GM12891 (cell line): Measurements from ENCODE around the gene USP31.
"Not testable (repeated sequence)": the region's sequence is repeated elsewhere in the genome, so short reads cannot be mapped to it uniquely, and the experiment has no call there.

Experiments used
- DNase-seq: peaks from one replicate; pipeline ENCODE4 v3.0.0; 2011; ENCODE audit warnings: low spot score; ENCODE audit not compliant: insufficient read length
- FAIRE-seq: peaks from 2 replicates; lab custom pipeline; 2011; peaks lifted over from hg19 to GRCh38; lab: Jason Lieb, UNC
- PAX5 ChIP-seq: IDR thresholded peaks from 2 replicates; pipeline ENCODE4 v1.6.1; 2011; ENCODE audit warnings: low read length, moderate library complexity, mild to moderate bottlenecking; ENCODE audit not compliant: insufficient read depth, severe bottlenecking
- POLR2A ChIP-seq: IDR thresholded peaks from 2 replicates; pipeline ENCODE4 v1.6.1; 2011; ENCODE audit warnings: low read depth, low read length, control low read depth
- POLR2AphosphoS5 ChIP-seq: IDR thresholded peaks from 2 replicates; pipeline ENCODE4 v1.6.1; 2011; ENCODE audit warnings: low read depth, low read length, control low read depth
- POU2F2 ChIP-seq: IDR thresholded peaks from 2 replicates; pipeline ENCODE4 v1.6.1; 2011; ENCODE audit warnings: low read depth, mild to moderate bottlenecking, control low read depth, low read length, moderate library complexity
- SPI1 ChIP-seq: IDR thresholded peaks from 2 replicates; pipeline ENCODE4 v1.6.1; 2011; ENCODE audit warnings: low read depth, low read length, control low read depth
- TAF1 ChIP-seq: IDR thresholded peaks from 2 replicates; pipeline ENCODE4 v1.6.1; 2011; ENCODE audit warnings: low read depth, low read length, control low read depth

USP31 gene

DNA sequence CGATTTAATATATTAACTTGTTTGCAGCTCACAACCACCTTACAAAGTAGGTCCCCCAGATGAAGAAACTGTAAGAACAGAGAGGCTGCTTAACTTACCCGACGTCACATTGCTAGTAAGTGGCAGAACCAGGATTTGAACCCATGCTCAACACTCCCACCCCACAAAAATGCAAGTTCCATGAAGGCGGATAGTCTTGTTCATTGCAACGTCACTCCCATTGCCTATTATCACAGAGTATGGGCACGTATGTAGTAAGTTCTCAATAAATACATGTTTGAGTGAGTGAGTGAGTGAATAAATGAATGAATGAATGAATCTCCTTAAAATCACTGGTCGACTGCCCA lies 1.1 kb downstream of the USP31 start:
- TF ChIP-seq POLR2AphosphoS5, result no peak
- TF ChIP-seq POU2F2, result no peak
- no peak for TF ChIP-seq POLR2A
- TF ChIP-seq SPI1, result no peak
- TF ChIP-seq TAF1, result no peak
- DNase-seq (no peak), FAIRE-seq (no peak)

GRCh38 chr16:23147666-23148065 lies 1.6 kb downstream of the USP31 start:
- no peak for FAIRE-seq
- DNase-seq, result no peak
- TF ChIP-seq POU2F2 (no peak), POLR2A (no peak), SPI1 (no peak), POLR2AphosphoS5 (no peak), PAX5 (no peak), TAF1 (no peak)

- TF ChIP-seq SPI1 (no peak), POLR2AphosphoS5 (no peak), POU2F2 (no peak), PAX5 (no peak), TAF1 (no peak), POLR2A (no peak)
- DNase-seq (no peak), FAIRE-seq (no peak)
Measured at GRCh38 chr16:23146877-23147601, 2.2 kb downstream of the USP31 start.

- TF ChIP-seq POLR2A, result no peak
- TF ChIP-seq POLR2AphosphoS5, result no peak
- TF ChIP-seq PAX5, result no peak
- TF ChIP-seq SPI1, result no peak
- TF ChIP-seq POU2F2, result no peak
- no peak for TF ChIP-seq TAF1
- DNase-seq (no peak), FAIRE-seq (no peak)
Measured at GRCh38 chr16:23145608-23146007, 3.6 kb downstream of the USP31 start.

DNA sequence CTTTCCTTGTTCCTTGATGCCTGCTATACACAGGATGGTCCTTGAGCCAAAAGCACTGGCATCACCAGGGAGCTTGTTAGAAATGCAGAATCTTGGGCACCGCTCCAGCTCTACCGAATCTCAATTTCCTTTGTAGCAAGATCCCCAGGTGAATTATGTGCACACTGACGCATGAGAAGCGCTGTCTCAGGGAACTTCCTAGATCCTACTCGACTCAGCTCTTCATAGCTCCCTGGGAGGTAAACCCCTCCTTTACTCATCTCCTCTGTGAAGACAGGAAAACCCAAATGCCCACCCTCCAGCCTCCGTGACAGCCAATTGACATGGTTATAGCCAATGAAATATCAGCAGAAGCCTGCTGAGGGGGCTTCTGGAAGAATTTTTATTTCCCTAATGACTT lies 4.1 kb downstream of the USP31 start:
- FAIRE-seq (no peak), DNase-seq (no peak)
- TF ChIP-seq SPI1, result no peak
- no peak for TF ChIP-seq POLR2A
- TF ChIP-seq POLR2AphosphoS5, result no peak
- TF ChIP-seq TAF1, result no peak
- no peak for TF ChIP-seq POU2F2
- no peak for TF ChIP-seq PAX5

DNA sequence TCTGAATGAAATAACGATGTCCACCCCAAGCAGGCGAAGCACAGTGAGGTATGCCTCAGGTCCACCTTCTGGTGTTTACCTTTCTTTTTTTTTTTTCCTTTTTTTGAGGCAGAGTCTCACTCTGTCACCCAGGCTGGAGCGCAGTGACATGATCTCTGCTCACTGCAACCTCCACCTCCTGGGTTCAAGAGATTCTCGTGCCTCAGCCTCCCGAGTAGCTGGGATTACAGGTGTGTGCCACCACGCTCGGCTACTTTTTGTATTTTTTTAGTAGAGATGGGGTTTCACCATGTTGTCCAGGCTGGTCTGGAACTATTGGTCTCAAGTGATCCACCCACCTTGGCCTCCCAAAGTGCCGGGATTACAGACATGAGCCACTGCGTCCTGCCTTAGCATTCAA lies 4.9 kb downstream of the USP31 start:
- not testable (repeated sequence) for DNase-seq, FAIRE-seq

DNA sequence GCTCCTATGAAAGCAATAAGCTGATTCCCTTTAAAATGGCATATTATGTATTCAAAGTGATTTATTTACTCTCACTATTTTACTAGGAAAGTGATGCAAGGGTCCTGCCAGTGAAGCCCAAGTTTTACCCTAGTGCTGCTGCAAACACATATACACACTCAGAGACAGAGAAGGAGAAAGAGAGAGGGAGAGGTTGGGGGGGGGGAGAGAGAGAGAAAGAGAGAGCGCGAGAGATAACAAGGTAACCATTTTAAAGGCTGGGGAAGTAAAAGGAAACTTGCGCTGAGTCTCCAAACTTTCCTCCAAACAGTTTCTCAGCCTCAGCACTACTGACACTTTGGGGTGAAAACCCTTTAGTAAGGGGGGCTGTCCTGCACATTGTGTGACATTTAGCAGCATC lies 5.9 kb downstream of the USP31 start:
- FAIRE-seq (no peak), DNase-seq (no peak)
- TF ChIP-seq POLR2A, result no peak
- TF ChIP-seq TAF1, result no peak
- no peak for TF ChIP-seq POLR2AphosphoS5
- TF ChIP-seq SPI1, result no peak
- TF ChIP-seq PAX5, result no peak
- TF ChIP-seq POU2F2, result no peak

DNA sequence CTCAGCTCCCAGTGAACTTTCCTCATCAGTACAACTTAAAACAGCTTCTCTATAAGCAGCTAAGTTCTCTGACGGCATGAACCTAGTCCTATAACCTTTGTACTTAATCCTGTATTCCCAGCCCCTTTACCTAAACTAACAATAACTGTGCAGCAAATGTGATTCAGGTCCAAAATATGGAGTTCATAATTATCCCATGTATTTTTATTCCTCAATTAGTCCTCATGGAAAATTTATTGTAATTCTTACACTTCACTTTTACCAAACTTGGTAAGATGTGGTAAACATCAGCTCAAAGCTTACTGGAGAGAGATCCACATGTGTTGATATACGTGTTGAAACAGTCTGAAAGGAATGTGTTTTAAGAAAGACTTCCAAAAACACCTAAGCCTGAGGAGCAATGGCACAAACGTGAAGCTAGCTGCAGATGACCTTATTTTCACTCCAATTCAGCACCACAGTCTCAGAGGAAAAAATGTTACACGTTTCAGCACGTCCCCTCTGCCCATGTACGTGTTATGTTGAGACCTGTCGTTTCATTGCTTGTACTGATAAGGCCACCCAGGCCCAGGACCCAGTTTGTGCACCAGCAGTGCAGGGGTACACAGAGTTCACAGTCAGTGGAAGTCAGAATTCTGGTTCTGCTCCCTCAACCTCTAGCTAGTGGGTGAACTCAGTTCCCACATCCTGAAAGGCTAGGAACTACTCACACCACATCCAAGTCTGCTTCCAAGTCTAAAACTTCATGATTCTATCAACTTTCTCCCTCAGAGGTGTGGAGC lies 7.1 kb downstream of the USP31 start:
- TF ChIP-seq PAX5, result no peak
- no peak for TF ChIP-seq POLR2AphosphoS5
- TF ChIP-seq SPI1, result no peak
- no peak for TF ChIP-seq TAF1
- TF ChIP-seq POLR2A, result no peak
- FAIRE-seq (no peak), DNase-seq (no peak)

- DNase-seq (no peak), FAIRE-seq (no peak)
- no peak for TF ChIP-seq POU2F2
- no peak for TF ChIP-seq POLR2A
- no peak for TF ChIP-seq TAF1
- no peak for TF ChIP-seq SPI1
- no peak for TF ChIP-seq PAX5
- no peak for TF ChIP-seq POLR2AphosphoS5
Measured at GRCh38 chr16:23141500-23141899, 7.8 kb downstream of the USP31 start.

DNA sequence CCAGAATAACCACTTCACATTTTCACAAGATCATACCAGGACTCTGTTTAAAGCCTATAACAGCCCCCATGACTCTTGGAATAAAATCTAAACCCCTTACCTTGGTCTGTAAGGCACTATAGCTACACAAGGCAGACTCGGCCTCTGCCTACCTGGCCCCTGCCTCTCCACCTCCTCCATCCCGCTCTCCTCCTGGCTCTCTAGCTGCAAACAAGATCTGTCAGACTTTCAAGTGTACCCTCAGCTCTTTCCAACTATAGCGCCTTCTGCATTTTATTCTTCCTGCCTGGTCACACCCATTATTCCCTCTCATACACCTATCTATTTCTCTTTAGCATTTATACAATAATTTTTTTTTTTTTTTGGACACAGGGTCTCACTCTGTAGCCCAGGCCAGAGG lies 8.2 kb downstream of the USP31 start:
- TF ChIP-seq TAF1, result no peak
- DNase-seq, result no peak
- no peak for FAIRE-seq
